Lung microvascular endothelial cell (primary cell): Measurements from ENCODE around the gene SCN9A. TPM values are rescaled to one million over a fixed set of nuclear protein-coding genes. Genes with fewer than 3 reads are reported as not detected.
"Not testable (repeated sequence)": the region's sequence is repeated elsewhere in the genome, so short reads cannot be mapped to it uniquely, and the experiment has no call there.

Experiments used
- DNase-seq, 2 donors: peaks; one replicate each; pipeline versions ENCODE4 v3.0.0 to v3.0.0-alpha.2; 2010; ENCODE audit warnings: low read depth in 2 of 2
- total RNA-seq: library from RNA; depleted of rRNA; stranded (reverse); fragments of >200 nt; gene quantifications from 2 replicates; pipeline ENCODE4 v1.2.1, GENCODE V29; 2014

Gene SCN9A
- total RNA-seq, 1 donor from 2014 or later: under 0.01 TPM

- no peak for DNase-seq
Observed at GRCh38 chr2:166335284-166335683, 40.5 kb downstream of the SCN9A start.

GRCh38 chr2:166334805-166335204 lies 40.9 kb downstream of the SCN9A start:
- DNase-seq: peak; percentile 2 to 5

GRCh38 chr2:166333801-166334200 lies 41.9 kb downstream of the SCN9A start:
- DNase-seq: no peak

- no peak for DNase-seq
Observed at GRCh38 chr2:166332106-166332505, 43.6 kb downstream of the SCN9A start.

- DNase-seq: no peak
Observed at GRCh38 chr2:166331468-166331867, 44.3 kb downstream of the SCN9A start.

GRCh38 chr2:166329465-166329864 lies 46.3 kb downstream of the SCN9A start:
- DNase-seq: no peak

- DNase-seq: no peak
Observed at GRCh38 chr2:166328147-166328546, 47.6 kb downstream of the SCN9A start.

GRCh38 chr2:166321076-166321475 lies 54.7 kb downstream of the SCN9A start:
- no peak for DNase-seq

- peak in 1 of 2 donors; percentile 12 for DNase-seq
Observed at GRCh38 chr2:166314022-166314759, 61.6 kb downstream of the SCN9A start.

- not testable (repeated sequence) for DNase-seq
Observed at GRCh38 chr2:166312863-166313262, 62.9 kb downstream of the SCN9A start.

GRCh38 chr2:166307326-166307725 lies 68.4 kb downstream of the SCN9A start:
- DNase-seq: no peak

- DNase-seq: no peak
Observed at GRCh38 chr2:166304656-166305055, 71.1 kb downstream of the SCN9A start.

GRCh38 chr2:166302036-166302435 lies 73.7 kb downstream of the SCN9A start:
- DNase-seq: no peak

- DNase-seq: no peak
Observed at GRCh38 chr2:166297951-166298350, 77.8 kb downstream of the SCN9A start.

- DNase-seq: no peak
Observed at GRCh38 chr2:166293984-166294383, 81.8 kb downstream of the SCN9A start.

- no peak for DNase-seq
Observed at GRCh38 chr2:166285215-166285614, 90.5 kb downstream of the SCN9A start.

- no peak for DNase-seq
Observed at GRCh38 chr2:166284359-166284758, 91.4 kb downstream of the SCN9A start.

- no peak for DNase-seq
Observed at GRCh38 chr2:166282154-166282553, 93.6 kb downstream of the SCN9A start.

- DNase-seq: no peak
Observed at GRCh38 chr2:166278856-166279255, 96.9 kb downstream of the SCN9A start.

GRCh38 chr2:166270376-166270775 lies 105.4 kb downstream of the SCN9A start:
- no peak for DNase-seq

GRCh38 chr2:166269322-166269721 lies 106.4 kb downstream of the SCN9A start:
- no peak for DNase-seq

- no peak for DNase-seq
Observed at GRCh38 chr2:166257859-166258258, 117.9 kb downstream of the SCN9A start.

- DNase-seq: no peak
Observed at GRCh38 chr2:166256896-166257295, 118.8 kb downstream of the SCN9A start.

- DNase-seq: no peak
Observed at GRCh38 chr2:166249318-166249717, 126.4 kb downstream of the SCN9A start.
